ENCODE results near the gene P2RX4.

Gene P2RX4

DNA sequence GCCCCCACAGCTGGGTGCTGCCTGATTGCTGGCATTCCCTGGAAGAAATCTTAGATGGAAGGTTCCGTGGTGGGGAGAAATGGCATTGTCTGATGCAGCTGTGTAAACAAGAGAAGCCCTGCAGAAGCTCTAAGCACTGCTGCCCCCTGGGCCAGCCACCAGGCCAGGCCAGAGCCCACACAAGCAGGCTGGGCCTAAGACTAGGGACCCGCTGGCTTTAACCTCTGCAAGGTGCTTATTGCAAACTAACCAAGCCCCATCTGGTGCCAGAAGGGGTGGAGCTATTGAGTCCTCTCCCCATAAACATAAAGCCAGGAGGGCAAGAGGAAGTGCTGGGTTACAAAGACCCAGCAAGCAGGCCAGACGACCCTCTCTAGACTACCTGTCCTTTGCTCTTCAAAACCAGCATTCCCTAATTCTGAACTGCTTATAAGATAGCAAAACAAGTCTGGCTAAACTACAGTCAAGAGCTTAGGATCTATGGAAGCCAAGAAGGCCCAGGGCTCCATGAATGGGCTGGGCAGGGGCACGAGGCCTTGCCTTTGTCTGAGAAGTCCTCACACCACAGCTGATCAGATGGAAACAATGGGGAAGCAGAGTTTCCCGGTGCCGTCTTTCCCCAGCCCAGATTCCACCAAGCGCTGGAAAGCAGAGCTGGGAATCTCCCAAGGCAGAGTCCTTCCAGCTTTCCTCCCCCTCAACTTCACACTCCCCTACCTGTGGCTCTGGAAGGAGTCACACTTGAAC lies 28.8 kb downstream of the P2RX4 start:
- Histone ChIP-seq H3K27me3 (ENCODE audit: insufficient read depth, low read depth, severe bottlenecking) (no peaks in the 10 kb centered on the region), H3K4me3 (ENCODE audit: low read depth, low read length) (no peak overlapping the region), H3K9me3 (ENCODE audit: severe bottlenecking) (no peaks in the 10 kb centered on the region), H3K27ac (no peak overlapping the region; the same call in 1 of the 2 replicates), H3K36me3 (peaks cover 7% of the 10 kb centered on the region)
- TF ChIP-seq, protein P1, sequence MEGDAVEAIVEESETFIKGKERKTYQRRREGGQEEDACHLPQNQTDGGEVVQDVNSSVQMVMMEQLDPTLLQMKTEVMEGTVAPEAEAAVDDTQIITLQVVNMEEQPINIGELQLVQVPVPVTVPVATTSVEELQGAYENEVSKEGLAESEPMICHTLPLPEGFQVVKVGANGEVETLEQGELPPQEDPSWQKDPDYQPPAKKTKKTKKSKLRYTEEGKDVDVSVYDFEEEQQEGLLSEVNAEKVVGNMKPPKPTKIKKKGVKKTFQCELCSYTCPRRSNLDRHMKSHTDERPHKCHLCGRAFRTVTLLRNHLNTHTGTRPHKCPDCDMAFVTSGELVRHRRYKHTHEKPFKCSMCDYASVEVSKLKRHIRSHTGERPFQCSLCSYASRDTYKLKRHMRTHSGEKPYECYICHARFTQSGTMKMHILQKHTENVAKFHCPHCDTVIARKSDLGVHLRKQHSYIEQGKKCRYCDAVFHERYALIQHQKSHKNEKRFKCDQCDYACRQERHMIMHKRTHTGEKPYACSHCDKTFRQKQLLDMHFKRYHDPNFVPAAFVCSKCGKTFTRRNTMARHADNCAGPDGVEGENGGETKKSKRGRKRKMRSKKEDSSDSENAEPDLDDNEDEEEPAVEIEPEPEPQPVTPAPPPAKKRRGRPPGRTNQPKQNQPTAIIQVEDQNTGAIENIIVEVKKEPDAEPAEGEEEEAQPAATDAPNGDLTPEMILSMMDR (IDR thresholded peaks at IDR 0.05; ENCODE audit: low read depth, low read length): no peak
- DNase-seq: peak; percentile 52

DNA sequence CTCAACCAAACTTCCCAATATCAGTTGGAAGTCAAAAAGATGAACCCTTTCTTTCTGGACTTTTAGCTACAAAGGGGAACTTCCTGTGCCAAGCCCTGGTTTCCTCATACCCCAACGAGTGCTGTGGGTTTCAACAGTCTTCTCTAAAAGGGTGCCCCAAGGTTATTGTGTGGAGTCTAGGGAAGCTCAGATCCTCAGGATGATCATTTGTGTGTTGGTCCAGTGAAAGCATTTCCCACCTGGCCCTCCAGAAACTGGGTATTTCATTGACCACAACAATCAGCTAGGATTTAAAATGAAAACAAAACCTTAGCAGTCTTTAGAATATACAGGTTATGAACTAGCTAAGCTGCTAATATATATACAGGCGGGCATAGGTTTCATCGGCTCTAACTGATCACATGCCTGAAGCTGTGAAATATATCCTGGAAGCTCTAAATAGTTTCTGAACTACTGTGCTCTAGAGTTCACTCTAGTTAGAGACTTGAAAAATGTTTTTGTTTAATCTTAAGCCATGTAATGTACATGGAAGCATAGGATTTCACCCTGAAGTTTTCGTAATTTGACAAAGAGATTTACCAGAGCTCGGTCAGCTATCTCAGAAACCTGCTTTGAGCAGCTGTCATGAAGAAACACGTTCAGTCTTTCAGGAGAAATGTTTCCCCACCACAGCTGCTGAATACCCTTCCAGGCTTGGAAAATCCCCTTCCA lies 29.6 kb downstream of the P2RX4 start:
- DNase-seq: no peak
- H3K27me3 ChIP-seq (ENCODE audit: insufficient read depth, low read depth, severe bottlenecking): no peaks in the 10 kb centered on the region
- no peak overlapping the region for H3K4me3 ChIP-seq (ENCODE audit: low read depth, low read length)
- H3K36me3 ChIP-seq: peaks cover 9% of the 10 kb centered on the region
- TF ChIP-seq, protein P1 (IDR thresholded peaks at IDR 0.05; ENCODE audit: low read depth, low read length): no peak
- H3K27ac ChIP-seq: no peak overlapping the region
- no peaks in the 10 kb centered on the region for H3K9me3 ChIP-seq (ENCODE audit: severe bottlenecking)

DNA sequence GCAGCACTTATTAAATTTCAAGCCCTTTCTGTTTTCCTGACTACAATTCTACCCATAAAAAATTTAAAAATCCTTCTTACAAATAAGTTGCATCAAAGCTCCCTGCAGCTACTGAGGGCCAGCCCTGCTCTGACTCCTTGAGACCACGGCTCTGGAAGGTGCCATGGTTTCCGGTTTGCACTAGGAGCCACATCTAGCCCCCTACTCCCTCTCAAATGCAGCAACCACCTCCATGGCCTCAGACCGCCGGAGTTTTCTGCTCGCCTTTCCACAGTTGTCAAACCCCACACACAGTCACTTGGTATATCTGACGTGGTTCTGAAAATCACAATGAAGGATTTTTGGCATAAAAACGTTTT lies 30.1 kb downstream of the P2RX4 start:
- Histone ChIP-seq H3K36me3 (peaks cover 9% of the 10 kb centered on the region), H3K27me3 (ENCODE audit: insufficient read depth, low read depth, severe bottlenecking) (no peaks in the 10 kb centered on the region), H3K4me3 (ENCODE audit: low read depth, low read length) (no peak overlapping the region), H3K27ac (no peak overlapping the region), H3K9me3 (ENCODE audit: severe bottlenecking) (no peaks in the 10 kb centered on the region)
- no peak for DNase-seq
- TF ChIP-seq, protein P1 (IDR thresholded peaks at IDR 0.05; ENCODE audit: low read depth, low read length): no peak

DNA sequence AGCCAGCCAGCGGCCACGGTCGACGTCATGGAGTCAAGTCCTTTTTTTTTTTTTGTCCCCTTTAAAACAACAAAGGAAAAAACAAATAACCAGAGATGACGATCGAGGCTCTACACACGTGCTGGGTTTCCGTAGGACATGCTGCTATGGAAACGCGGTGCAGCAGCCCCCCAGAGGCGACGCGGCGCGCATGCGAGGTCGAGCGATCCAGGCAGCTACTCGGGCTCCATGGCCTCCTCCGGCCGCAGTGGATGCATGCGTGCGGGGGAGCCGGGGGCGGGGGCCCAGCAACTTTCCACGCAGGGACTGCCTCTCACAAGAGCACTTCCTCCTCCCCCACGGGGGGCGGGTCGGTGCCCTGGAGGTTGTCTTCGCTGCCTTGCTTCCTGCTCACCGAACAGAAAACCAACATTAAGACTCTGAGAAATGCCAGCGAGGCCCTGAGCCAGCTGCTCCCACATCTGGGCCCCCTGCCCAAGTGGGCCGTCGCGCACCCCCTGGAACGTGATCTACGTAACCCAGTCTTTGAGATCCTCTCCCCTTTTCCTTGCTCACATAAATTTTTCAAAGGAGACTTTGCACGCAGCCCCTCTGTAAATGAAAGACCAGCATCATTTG lies 30.7 kb downstream of the P2RX4 start:
- H3K27me3 ChIP-seq (ENCODE audit: insufficient read depth, low read depth, severe bottlenecking): no peaks in the 10 kb centered on the region
- H3K27ac ChIP-seq: no peak overlapping the region
- no peak overlapping the region for H3K4me3 ChIP-seq (ENCODE audit: low read depth, low read length)
- H3K36me3 ChIP-seq: peaks cover 9% of the 10 kb centered on the region
- no peak for DNase-seq
- no peaks in the 10 kb centered on the region for H3K9me3 ChIP-seq (ENCODE audit: severe bottlenecking)
- TF ChIP-seq, protein P1 (IDR thresholded peaks at IDR 0.05; ENCODE audit: low read depth, low read length): no peak

DNA sequence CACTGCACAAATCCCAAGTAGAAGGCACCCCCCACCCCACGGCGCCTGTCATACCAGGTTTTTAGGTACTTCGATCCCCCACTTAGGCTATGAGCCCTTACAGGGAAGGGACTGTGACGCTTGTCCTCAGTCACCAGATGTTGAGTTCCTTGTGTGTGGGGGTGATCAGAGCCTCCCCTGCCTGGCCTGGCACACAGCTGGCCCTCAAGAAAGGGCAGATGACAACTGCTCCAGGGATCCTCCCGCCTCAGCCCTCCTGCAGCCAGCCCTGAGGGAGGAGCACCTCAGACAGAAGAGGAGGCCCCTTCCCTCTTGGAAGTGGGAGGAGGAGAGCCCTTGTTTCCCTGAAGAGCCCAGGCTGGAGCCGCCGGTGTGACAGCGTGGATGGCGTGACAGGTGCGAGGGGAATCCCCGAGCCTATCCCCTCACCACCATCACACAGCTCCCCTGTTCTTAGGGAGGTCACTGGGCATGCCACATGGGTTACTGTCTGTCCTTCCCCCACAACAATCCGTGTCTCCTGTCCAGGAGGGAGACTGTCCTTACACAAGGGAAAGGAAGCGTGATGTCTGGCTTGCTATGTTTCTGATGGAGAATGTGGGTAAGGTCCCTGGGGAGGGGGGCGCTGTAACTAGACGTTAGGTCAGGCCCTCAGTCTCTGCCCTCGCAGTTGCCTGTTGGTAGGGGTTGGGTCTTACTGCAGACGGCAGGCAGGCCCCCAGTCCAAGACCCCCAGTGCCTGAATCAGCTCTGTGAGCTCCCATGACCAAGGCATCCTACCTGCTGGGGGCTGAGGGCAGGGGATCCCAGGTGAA lies 31.4 kb downstream of the P2RX4 start:
- Histone ChIP-seq H3K9me3 (ENCODE audit: severe bottlenecking) (no peaks in the 10 kb centered on the region), H3K27me3 (ENCODE audit: insufficient read depth, low read depth, severe bottlenecking) (no peaks in the 10 kb centered on the region), H3K36me3 (peaks cover 9% of the 10 kb centered on the region), H3K4me3 (ENCODE audit: low read depth, low read length) (no peak overlapping the region), H3K27ac (no peak overlapping the region)
- TF ChIP-seq, protein P1 (IDR thresholded peaks at IDR 0.05; ENCODE audit: low read depth, low read length): no peak
- DNase-seq: no peak

Measured in WERI-Rb-1 (cell line).